GM13977 (cell line): ENCODE data around the gene ANKS1A.

Source experiments
- DNase-seq: peaks from one replicate; pipeline ENCODE4 v3.0.0; 2012; ENCODE audit warnings: low spot score
- in situ Hi-C: fragments of 300-500 bp; cut with MboI; formaldehyde crosslinking; loops from one replicate; pipeline ENCODE4 v1.12.0; 2022; ENCODE audit warnings: low sequenced_read_pairs, low pct_unique_long_range_greater_than_20kb, mixed read lengths, inconsistent platforms; ENCODE audit not compliant: unreplicated experiment
- TF ChIP-seq, protein P1 (sequence below): IDR thresholded peaks from 2 replicates; pipeline ENCODE4 v1.5.1; 2012; ENCODE audit warnings: mild to moderate bottlenecking, control low read depth; ENCODE audit not compliant: insufficient read depth; ENCODE audit errors: extremely low read depth, missing control alignments

The ANKS1A gene

DNA sequence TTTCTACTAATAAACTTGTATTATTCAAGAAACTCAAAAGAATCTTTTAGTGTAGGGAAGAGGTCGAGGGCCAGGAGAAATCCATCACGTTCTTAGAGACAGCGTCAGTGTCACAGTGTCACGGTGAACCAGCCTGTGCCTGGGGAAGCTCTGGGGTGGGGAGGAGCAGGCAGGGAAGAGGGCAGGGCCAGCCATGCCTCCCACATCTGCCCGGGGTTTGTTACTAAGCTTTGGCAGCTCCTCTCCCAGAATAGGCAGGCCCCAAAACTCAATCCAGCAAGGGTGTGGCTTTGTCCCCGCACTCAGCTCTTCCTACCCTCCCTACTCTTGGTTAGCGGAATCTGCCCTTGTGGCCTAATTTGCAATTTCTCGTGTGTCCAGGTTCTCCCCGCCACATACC is 179.2 kb downstream of the ANKS1A start:
- in situ Hi-C loops: no loop called here
- TF ChIP-seq, protein P1, sequence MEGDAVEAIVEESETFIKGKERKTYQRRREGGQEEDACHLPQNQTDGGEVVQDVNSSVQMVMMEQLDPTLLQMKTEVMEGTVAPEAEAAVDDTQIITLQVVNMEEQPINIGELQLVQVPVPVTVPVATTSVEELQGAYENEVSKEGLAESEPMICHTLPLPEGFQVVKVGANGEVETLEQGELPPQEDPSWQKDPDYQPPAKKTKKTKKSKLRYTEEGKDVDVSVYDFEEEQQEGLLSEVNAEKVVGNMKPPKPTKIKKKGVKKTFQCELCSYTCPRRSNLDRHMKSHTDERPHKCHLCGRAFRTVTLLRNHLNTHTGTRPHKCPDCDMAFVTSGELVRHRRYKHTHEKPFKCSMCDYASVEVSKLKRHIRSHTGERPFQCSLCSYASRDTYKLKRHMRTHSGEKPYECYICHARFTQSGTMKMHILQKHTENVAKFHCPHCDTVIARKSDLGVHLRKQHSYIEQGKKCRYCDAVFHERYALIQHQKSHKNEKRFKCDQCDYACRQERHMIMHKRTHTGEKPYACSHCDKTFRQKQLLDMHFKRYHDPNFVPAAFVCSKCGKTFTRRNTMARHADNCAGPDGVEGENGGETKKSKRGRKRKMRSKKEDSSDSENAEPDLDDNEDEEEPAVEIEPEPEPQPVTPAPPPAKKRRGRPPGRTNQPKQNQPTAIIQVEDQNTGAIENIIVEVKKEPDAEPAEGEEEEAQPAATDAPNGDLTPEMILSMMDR: no peak
- no peak for DNase-seq

DNA sequence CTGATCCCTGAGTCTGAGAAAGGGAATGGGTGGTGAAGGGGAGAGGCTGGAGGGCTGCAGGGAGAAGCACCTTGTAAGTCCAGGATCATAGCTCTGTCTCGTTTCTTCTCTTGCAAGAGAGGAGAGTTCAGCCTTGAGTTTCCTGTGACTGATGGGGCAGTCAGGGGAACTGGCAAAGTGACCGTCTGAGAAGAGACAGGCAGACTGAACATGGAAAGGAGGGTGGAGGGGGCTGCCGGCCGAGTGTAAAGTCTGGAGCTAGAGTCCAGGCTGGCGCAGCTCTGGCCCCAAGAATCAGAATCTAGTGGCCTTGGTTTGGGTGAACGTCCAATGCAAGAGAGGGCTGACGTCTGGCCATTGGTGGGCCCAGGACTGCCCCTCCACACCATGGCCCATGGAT is 179.6 kb downstream of the ANKS1A start:
- DNase-seq: no peak

DNA sequence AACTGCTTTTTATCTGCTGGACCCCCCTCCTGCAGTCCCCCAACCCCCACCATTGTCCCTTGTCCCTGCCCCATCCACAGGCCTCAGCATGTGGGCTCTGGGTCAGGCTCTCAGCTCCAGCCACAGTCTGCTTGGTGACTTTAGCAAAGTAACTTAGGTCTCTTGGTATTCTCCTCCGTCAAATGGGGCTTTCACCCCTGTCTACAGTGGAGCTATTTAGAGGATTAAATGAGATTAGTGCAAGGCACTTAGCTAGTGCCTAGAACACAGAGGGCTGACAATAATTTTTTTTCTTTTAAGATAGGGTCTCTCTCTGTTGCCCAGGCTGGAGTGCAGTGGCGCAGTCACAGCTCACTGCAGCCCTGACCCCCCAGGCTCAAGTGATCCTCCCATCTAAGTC is 180.2 kb downstream of the ANKS1A start:
- in situ Hi-C loops: no loop called here
- DNase-seq: no peak
- TF ChIP-seq, protein P1: no peak

More for the DNA sequence above, 179.6 kb downstream of the ANKS1A start:
- TF ChIP-seq, protein P1: no peak
- in situ Hi-C loops: no loop called here

DNA sequence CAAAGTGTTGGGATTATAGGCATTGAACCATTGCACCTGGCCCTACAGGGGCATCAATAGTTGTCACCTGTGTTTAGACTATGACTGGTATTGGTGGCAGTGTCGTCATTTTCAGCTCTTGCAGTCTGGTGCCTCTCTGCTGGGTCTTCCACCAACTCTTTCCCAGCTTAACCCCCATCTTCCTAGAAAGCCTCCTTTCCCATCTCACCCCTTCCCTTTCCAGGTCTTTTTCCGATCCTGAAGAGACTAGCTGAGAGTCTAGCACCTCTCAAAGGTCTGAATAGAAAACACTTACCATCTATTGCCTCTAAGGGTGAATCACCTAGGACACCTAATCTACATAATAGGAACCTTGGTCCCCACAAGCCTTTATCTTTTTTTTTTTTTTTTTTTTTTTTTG is 181.1 kb downstream of the ANKS1A start:
- in situ Hi-C loops: no loop called here
- DNase-seq: no peak
- TF ChIP-seq, protein P1: no peak

DNA sequence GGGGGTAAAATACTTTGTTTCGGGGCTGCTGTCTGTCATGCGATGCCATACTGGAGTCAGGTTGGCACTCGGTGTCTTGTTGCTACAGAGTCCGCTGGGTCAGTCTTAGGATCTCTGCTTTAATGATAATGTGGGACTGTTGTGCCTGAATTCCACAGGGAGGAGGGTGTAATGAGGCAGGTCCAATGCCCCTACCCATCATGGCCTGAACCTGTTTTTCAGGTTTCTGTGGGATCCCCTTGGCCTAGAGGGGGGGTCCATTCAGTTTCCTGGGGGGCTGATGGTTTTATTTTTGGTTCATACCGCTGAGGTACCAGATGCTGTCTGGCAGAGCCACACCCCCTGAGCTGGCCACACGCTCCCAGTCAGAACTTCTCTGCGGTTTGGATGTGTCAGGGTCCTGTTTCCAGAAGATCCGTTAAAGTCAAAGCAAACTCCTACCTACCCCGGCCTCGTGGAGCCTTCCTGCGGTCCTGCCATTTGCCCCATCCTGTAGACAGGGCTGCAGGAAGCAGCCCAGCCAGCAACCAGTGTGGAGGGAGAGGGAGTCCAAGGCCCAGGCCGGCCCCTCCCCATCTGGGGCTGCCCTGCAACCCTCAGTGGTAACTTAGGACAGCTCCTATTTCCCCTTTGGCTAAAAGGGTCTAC is 182.4 kb downstream of the ANKS1A start:
- TF ChIP-seq, protein P1: no peak
- no peak for DNase-seq
- in situ Hi-C loops: no loop called here

DNA sequence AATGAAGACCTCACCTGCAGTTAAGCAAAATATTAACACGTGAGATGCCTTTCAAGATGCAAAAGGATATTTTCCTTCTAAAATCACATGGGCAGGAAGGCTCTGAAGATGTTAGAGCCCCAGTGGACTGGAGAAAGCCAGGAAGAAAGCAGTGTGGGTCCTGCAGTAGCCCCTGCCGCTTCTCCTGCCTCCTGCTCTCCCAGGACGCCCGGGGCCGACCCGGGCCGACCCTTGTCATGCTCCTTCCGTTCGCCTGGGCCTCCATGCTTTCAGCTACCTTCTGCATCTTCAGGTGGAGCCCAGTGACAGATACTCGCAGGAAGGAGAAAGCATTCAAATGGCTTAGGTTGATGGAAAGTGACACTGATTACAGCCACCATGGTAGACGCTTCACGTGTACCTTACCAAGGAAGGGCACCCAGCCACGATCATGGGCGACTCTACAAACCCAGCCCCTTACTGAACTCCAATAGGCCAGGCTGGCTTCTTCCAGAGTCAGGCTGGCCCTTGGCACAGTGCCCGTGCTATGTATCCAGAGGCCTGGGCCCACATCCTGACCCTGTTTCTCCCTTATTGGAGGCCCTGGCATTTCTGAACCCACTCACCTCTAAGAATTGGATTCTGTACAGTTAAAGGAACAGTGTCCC is 183.1 kb downstream of the ANKS1A start:
- TF ChIP-seq, protein P1: no peak
- DNase-seq: no peak
- in situ Hi-C loops: no loop called here
